GM19099 (cell line): ENCODE results near the gene SPHK1.

Experiments
- POLR2A ChIP-seq: IDR thresholded peaks from 3 replicates; pipeline ENCODE4 v1.6.1; 2011; ENCODE audit warnings: low read depth; ENCODE audit not compliant: insufficient read length; ENCODE audit errors: extremely low read depth

The SPHK1 gene

GRCh38 chr17:76405967-76406647 lies 21.7 kb downstream of the SPHK1 start:
- no peak for TF ChIP-seq POLR2A

- no peak for TF ChIP-seq POLR2A
Observed at GRCh38 chr17:76407509-76407908, 23.1 kb downstream of the SPHK1 start.

- no peak for TF ChIP-seq POLR2A
Observed at GRCh38 chr17:76408037-76408849, 23.8 kb downstream of the SPHK1 start.

- no peak for TF ChIP-seq POLR2A
Observed at GRCh38 chr17:76410328-76410965, 26.0 kb downstream of the SPHK1 start.

- no peak for TF ChIP-seq POLR2A
Observed at GRCh38 chr17:76411247-76411646, 26.8 kb downstream of the SPHK1 start.

- no peak for TF ChIP-seq POLR2A
Observed at GRCh38 chr17:76414334-76415295, 30.2 kb downstream of the SPHK1 start.

- TF ChIP-seq POLR2A = no peak
Observed at GRCh38 chr17:76415786-76416185, 31.4 kb downstream of the SPHK1 start.

GRCh38 chr17:76416457-76416856 lies 32.0 kb downstream of the SPHK1 start:
- TF ChIP-seq POLR2A = no peak

- no peak for TF ChIP-seq POLR2A
Observed at GRCh38 chr17:76416899-76417298, 32.5 kb downstream of the SPHK1 start.

GRCh38 chr17:76417499-76418143 lies 33.2 kb downstream of the SPHK1 start:
- TF ChIP-seq POLR2A = no peak

- TF ChIP-seq POLR2A = no peak
Observed at GRCh38 chr17:76419576-76420260, 35.3 kb downstream of the SPHK1 start.

- TF ChIP-seq POLR2A = no peak
Observed at GRCh38 chr17:76420356-76421043, 36.1 kb downstream of the SPHK1 start.

- TF ChIP-seq POLR2A = no peak
Observed at GRCh38 chr17:76421044-76421407, 36.6 kb downstream of the SPHK1 start.
